ENCODE measurements around the gene SLC35A2.
A peak's percentile ranks its signal among the peaks of the same experiment; 100 is the strongest.

SLC35A2 gene

DNA sequence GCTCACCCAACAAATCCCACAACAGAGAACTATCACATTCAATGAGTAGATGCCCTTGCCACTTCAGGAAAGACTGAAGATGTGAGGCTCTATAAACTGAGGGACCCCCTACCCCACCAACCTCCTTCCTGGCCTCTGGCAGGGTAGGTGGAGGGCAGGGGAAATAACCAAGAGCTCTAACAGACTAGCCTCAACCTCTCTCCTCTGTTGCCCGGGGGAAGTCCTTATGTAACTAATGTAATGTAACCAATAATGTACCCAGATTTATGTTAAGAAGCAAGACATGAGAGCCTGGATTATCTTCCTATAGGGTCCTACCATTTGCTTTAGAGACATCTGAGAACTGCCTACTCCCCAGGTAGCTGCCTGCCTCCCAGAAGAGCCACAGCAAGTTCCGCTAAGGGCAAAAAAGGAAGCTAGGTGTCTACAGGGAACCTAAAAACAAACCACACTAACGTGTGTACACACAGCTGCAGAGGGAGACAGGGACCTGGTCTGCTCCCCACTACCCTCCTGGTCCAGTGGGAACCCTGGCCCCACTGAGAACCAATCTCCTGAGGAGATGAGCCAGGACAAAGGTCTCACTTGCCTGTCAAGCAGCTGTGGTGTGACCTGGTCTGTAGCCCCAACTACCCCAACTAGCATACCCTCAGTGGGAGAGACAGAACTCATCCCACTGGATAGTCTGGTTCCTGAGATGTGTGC lies 28.2 kb upstream of the SLC35A2 start:
- CTCF ChIA-PET = interaction anchor here (1.2 to 4.4 kb wide), 7 partner anchors 9 to 48 kb away, joined by 3 to 19 read pairs (median 4); no protein-coding TSS in a partner anchor
- DNase-seq (ENCODE audit: extremely low spot score) = no peak
- TF ChIP-seq, protein P1, sequence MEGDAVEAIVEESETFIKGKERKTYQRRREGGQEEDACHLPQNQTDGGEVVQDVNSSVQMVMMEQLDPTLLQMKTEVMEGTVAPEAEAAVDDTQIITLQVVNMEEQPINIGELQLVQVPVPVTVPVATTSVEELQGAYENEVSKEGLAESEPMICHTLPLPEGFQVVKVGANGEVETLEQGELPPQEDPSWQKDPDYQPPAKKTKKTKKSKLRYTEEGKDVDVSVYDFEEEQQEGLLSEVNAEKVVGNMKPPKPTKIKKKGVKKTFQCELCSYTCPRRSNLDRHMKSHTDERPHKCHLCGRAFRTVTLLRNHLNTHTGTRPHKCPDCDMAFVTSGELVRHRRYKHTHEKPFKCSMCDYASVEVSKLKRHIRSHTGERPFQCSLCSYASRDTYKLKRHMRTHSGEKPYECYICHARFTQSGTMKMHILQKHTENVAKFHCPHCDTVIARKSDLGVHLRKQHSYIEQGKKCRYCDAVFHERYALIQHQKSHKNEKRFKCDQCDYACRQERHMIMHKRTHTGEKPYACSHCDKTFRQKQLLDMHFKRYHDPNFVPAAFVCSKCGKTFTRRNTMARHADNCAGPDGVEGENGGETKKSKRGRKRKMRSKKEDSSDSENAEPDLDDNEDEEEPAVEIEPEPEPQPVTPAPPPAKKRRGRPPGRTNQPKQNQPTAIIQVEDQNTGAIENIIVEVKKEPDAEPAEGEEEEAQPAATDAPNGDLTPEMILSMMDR (IDR thresholded peaks at IDR 0.05; ENCODE audit: control extremely low read depth, extremely low read depth, low read depth, missing control alignments) = no peak
- POLR2A ChIA-PET = interaction anchor here (0.9 to 4.0 kb wide), 9 partner anchors 12 to 36 kb away, joined by 3 to 33 read pairs (median 5); partner anchors contain the start of genes PIM2 and SLC35A2

- DNase-seq (ENCODE audit: extremely low spot score) = peak; percentile 54
- CTCF ChIA-PET = interaction anchor here (0.9 to 3.4 kb wide), 6 partner anchors 8 to 47 kb away, joined by 3 to 15 read pairs (median 4); partner anchors contain the start of gene OTUD5
- TF ChIP-seq, protein P1 (IDR thresholded peaks at IDR 0.05; ENCODE audit: control extremely low read depth, extremely low read depth, low read depth, missing control alignments) = no peak
- POLR2A ChIA-PET = interaction anchor here (0.6 to 4.0 kb wide), 9 partner anchors 8 to 64 kb away, joined by 3 to 33 read pairs (median 5); partner anchors contain the start of genes PIM2 and SLC35A2
Measured at GRCh38 chrX:48938721-48939425, 27.4 kb upstream of the SLC35A2 start.

DNA sequence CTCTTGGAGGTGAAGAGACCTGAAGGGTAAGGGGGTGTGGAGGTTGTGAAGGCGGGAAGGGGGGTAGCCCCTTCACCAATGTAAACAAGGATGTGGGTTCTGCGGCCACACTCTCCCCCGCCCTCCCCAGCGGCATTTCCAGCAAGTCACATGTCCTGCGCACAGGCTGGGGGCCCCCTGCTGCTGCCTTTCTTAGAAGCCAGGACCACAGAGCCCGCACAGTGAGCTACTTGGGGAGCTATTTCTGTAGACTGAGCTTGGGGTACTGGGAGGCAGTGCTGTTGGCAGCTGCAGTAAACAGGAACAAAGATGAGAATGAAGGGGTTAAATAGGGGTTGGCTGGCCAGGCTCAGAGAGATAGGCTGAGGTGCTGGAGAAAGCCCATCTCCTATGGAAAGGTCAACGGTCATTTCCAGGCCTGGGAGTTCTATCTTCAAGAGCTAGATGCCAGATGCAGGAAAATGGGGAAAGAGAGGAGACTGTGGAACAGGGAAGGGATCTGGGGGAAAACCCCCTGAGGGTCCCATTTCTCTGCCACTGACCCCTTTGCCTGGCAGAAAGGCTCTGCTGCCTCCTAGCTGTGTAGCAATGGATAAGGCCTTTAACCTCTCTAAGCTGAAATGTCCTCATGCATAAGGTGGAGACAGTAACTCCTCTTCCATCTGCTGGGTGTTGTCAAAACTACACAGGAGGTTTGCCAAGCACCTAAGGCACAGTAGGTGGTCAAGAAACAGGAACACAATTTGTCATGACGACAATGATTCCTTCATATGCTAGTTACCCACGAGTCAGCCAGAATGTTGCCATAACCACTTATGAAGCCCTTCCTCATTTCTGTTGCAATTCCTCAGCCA lies 25.8 kb upstream of the SLC35A2 start:
- TF ChIP-seq, protein P1 (IDR thresholded peaks at IDR 0.05; ENCODE audit: control extremely low read depth, extremely low read depth, low read depth, missing control alignments) = peak; percentile 28
- ChIA-PET CTCF (interaction anchor here (1.1 to 3.4 kb wide), 8 partner anchors 9 to 306 kb away, joined by 3 to 18 read pairs (median 4); no protein-coding TSS in a partner anchor), POLR2A (interaction anchor here (0.6 to 4.0 kb wide), 5 partner anchors 10 to 25 kb away, joined by 3 to 33 read pairs (median 3); partner anchors contain the start of genes PIM2 and SLC35A2)
- peak; percentile 70 for DNase-seq (ENCODE audit: extremely low spot score)

GRCh38 chrX:48936429-48937053 lies 25.1 kb upstream of the SLC35A2 start:
- DNase-seq (ENCODE audit: extremely low spot score) = no peak
- CTCF ChIA-PET = interaction anchor here (1.1 to 3.4 kb wide), 8 partner anchors 9 to 305 kb away, joined by 3 to 18 read pairs (median 4); no protein-coding TSS in a partner anchor
- TF ChIP-seq, protein P1 (IDR thresholded peaks at IDR 0.05; ENCODE audit: control extremely low read depth, extremely low read depth, low read depth, missing control alignments) = no peak
- POLR2A ChIA-PET = interaction anchor here (1.0 to 4.0 kb wide), 3 partner anchors 13 to 24 kb away, joined by 3 to 33 read pairs (median 3); partner anchors contain the start of genes PIM2 and SLC35A2

DNA sequence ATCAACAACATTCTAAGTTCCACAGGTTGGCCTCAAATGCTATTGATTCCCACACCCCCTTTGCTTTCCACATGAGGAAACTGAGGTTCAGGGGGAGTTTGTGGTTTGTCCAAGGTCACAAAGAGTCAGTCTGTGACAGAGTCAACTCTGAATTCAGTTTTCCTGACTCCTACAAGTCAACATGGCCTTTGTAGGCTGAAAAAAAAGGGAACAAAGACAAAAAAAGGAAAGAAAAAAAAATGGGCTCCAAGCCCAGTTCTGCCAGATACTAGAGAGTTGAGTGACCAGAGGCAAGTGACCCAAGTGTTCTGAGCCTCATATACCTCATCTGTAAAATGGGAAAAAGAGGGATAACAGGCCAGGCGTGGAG lies 23.8 kb upstream of the SLC35A2 start:
- POLR2A ChIA-PET = no interaction called here

More for the DNA sequence above, 23.8 kb upstream of the SLC35A2 start:
- DNase-seq (ENCODE audit: extremely low spot score) = no peak
- TF ChIP-seq, protein P1 (IDR thresholded peaks at IDR 0.05; ENCODE audit: control extremely low read depth, extremely low read depth, low read depth, missing control alignments) = no peak
- CTCF ChIA-PET = no interaction called here

Data from GM10248 (cell line).